Measurements from ENCODE around the gene ARID3C. TPM values are rescaled to one million over a fixed set of nuclear protein-coding genes. Genes with fewer than 3 reads are reported as not detected.

The ARID3C gene
- total RNA-seq, 4 donors from 2014 or later = 0.23 to 0.34 TPM; not detected in 2

GRCh38 chr9:34581318-34581717 is 47.5 kb downstream of the ARID3C start:
- WGBS, 2 donors = 80 to 86% methylated on average over 3 of the region's 3 CpGs
- no peak overlapping the region for H3K4me3 ChIP-seq (ENCODE audit: low read depth, poor library complexity, severe bottlenecking)
- no peak for DNase-seq (ENCODE audit: low spot score in 2 of 2)
- intact Hi-C loops (cut with DNase I; ENCODE audit: low total_unique reads) = no loop called here
- TF ChIP-seq, protein P1, sequence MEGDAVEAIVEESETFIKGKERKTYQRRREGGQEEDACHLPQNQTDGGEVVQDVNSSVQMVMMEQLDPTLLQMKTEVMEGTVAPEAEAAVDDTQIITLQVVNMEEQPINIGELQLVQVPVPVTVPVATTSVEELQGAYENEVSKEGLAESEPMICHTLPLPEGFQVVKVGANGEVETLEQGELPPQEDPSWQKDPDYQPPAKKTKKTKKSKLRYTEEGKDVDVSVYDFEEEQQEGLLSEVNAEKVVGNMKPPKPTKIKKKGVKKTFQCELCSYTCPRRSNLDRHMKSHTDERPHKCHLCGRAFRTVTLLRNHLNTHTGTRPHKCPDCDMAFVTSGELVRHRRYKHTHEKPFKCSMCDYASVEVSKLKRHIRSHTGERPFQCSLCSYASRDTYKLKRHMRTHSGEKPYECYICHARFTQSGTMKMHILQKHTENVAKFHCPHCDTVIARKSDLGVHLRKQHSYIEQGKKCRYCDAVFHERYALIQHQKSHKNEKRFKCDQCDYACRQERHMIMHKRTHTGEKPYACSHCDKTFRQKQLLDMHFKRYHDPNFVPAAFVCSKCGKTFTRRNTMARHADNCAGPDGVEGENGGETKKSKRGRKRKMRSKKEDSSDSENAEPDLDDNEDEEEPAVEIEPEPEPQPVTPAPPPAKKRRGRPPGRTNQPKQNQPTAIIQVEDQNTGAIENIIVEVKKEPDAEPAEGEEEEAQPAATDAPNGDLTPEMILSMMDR (IDR thresholded peaks at IDR 0.05) = no peak
- TF ChIP-seq POLR2A (IDR thresholded peaks at IDR 0.05) = no peak

DNA sequence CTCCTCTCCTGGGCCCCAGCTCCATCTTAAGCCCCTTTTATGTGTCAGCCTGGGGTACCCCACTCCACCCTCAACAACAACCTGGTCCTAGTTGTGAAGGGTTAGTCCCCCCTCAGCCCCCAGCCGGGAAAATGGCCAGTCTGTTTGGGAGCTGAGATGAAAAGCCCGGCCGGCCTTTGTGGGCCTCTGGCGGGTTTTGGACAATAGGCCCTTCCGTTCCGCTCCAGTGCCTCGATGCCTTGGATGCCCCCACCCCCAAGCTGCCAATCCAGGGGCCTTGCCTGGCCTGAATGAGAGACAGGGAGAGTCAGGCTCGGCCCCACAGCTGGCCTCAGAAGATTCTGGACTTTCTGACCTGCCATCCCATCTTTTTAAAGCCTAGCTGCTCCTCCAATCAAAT is 48.5 kb downstream of the ARID3C start:
- no peak overlapping the region for H3K4me3 ChIP-seq (ENCODE audit: low read depth, poor library complexity, severe bottlenecking)
- WGBS, 2 donors = 68 to 87% methylated on average over 8 of the region's 8 CpGs
- intact Hi-C loops (cut with DNase I; ENCODE audit: low total_unique reads) = no loop called here
- TF ChIP-seq, protein P1 (IDR thresholded peaks at IDR 0.05) = no peak
- TF ChIP-seq POLR2A (IDR thresholded peaks at IDR 0.05) = no peak
- no peak for DNase-seq (ENCODE audit: low spot score in 2 of 2)

- no peak overlapping the region for H3K4me3 ChIP-seq (ENCODE audit: low read depth, poor library complexity, severe bottlenecking)
- WGBS, 2 donors = 91 to 94% methylated on average over 5 of the region's 5 CpGs
- no peak for DNase-seq (ENCODE audit: low spot score in 2 of 2)
- TF ChIP-seq, protein P1 (IDR thresholded peaks at IDR 0.05) = no peak
- no peak for TF ChIP-seq POLR2A (IDR thresholded peaks at IDR 0.05)
- intact Hi-C loops (cut with DNase I; ENCODE audit: low total_unique reads) = no loop called here
Observed at GRCh38 chr9:34579808-34580163, 49.1 kb downstream of the ARID3C start.

- H3K4me3 ChIP-seq (ENCODE audit: low read depth, poor library complexity, severe bottlenecking) = no peak overlapping the region
- intact Hi-C loops (cut with DNase I; ENCODE audit: low total_unique reads) = no loop called here
- TF ChIP-seq POLR2A (IDR thresholded peaks at IDR 0.05) = no peak
- TF ChIP-seq, protein P1 (IDR thresholded peaks at IDR 0.05) = no peak
- no peak for DNase-seq (ENCODE audit: low spot score in 2 of 2)
- WGBS, 2 donors = 35 to 44% methylated on average over 12 to 17 of the region's 17 CpGs
Observed at GRCh38 chr9:34579104-34579807, 49.6 kb downstream of the ARID3C start.

- no peak for TF ChIP-seq POLR2A (IDR thresholded peaks at IDR 0.05)
- TF ChIP-seq, protein P1 (IDR thresholded peaks at IDR 0.05) = no peak
- H3K4me3 ChIP-seq (ENCODE audit: low read depth, poor library complexity, severe bottlenecking) = no peak overlapping the region
- 26 to 30% methylated on average over 27 to 28 of the region's 28 CpGs for WGBS, 2 donors
- intact Hi-C loops (cut with DNase I; ENCODE audit: low total_unique reads) = no loop called here
- DNase-seq (ENCODE audit: low spot score in 2 of 2) = no peak
Observed at GRCh38 chr9:34578241-34579103, 50.4 kb downstream of the ARID3C start.
